Osteocyte (in vitro differentiated cells): Measurements from ENCODE around the gene LRFN2. TPM values are rescaled to one million over a fixed set of nuclear protein-coding genes. Genes with fewer than 3 reads are reported as not detected.

Source experiments
- DNase-seq: peaks from one replicate; pipeline ENCODE4 v3.0.0; 2021; ENCODE audit warnings: mixed read lengths; ENCODE audit not compliant: unreplicated experiment; ENCODE audit errors: extremely low spot score
- H3K27ac Mint-ChIP-seq: one replicate; pipeline ENCODE4 v1.8.0; 2021; ENCODE audit warnings: mild to moderate bottlenecking, mixed read lengths; ENCODE audit not compliant: unreplicated experiment
- H3K27me3 Mint-ChIP-seq: one replicate; pipeline ENCODE4 v1.8.0; 2021; ENCODE audit warnings: mixed read lengths; ENCODE audit not compliant: unreplicated experiment
- H3K36me3 Mint-ChIP-seq: one replicate; pipeline ENCODE4 v1.8.0; 2021; ENCODE audit warnings: mixed read lengths; ENCODE audit not compliant: unreplicated experiment
- H3K4me1 Mint-ChIP-seq: one replicate; pipeline ENCODE4 v1.8.0; 2021; ENCODE audit warnings: mixed read lengths; ENCODE audit not compliant: unreplicated experiment
- H3K4me3 Mint-ChIP-seq: one replicate; pipeline ENCODE4 v1.8.0; 2021; ENCODE audit warnings: mild to moderate bottlenecking, moderate library complexity, mixed read lengths; ENCODE audit not compliant: unreplicated experiment
- H3K9me3 Mint-ChIP-seq: one replicate; pipeline ENCODE4 v1.8.0; 2021; ENCODE audit warnings: mixed read lengths; ENCODE audit not compliant: unreplicated experiment
- total RNA-seq: library from RNA; stranded (reverse); gene quantifications from 2 replicates; pipeline ENCODE4 v1.2.1, GENCODE V29; 2021
- TF ChIP-seq, protein P1 (sequence below): fragments of 200-600 bp; sonication (generic); IDR thresholded peaks from 2 replicates; pipeline ENCODE4 v1.5.0; 2021; ENCODE audit warnings: antibody characterized with exemption, mild to moderate bottlenecking, moderate library complexity

The LRFN2 gene
- total RNA-seq, 1 donor from 2014 or later = not detected

DNA sequence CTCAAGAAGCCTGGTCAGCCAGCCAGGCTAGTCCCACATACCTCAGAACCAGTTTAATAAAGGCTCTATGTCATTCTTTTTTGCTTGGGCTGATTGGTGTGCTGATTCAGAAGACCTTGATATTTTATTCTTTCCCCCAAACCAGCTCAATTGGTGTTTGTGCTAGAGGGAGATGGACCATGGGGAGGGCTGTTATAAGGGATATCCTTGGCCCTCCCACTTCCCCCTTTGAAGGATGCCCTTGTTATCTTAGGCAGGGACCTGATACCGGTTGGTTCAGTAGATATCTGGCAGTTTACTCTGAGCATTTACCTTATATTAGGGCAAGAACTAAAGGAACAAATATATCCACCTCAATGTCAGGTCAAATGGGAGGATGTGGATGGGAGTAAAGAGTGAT is 207.4 kb downstream of the LRFN2 start:
- no peak overlapping the region for H3K27ac Mint-ChIP-seq
- no peak overlapping the region for H3K4me3 Mint-ChIP-seq
- H3K36me3 Mint-ChIP-seq = no peaks in the 10 kb centered on the region
- H3K4me1 Mint-ChIP-seq = no peaks in the 10 kb centered on the region
- H3K27me3 Mint-ChIP-seq = peaks cover 23% of the 10 kb centered on the region
- TF ChIP-seq, protein P1, sequence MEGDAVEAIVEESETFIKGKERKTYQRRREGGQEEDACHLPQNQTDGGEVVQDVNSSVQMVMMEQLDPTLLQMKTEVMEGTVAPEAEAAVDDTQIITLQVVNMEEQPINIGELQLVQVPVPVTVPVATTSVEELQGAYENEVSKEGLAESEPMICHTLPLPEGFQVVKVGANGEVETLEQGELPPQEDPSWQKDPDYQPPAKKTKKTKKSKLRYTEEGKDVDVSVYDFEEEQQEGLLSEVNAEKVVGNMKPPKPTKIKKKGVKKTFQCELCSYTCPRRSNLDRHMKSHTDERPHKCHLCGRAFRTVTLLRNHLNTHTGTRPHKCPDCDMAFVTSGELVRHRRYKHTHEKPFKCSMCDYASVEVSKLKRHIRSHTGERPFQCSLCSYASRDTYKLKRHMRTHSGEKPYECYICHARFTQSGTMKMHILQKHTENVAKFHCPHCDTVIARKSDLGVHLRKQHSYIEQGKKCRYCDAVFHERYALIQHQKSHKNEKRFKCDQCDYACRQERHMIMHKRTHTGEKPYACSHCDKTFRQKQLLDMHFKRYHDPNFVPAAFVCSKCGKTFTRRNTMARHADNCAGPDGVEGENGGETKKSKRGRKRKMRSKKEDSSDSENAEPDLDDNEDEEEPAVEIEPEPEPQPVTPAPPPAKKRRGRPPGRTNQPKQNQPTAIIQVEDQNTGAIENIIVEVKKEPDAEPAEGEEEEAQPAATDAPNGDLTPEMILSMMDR = no peak
- peaks cover 3% of the 10 kb centered on the region for H3K9me3 Mint-ChIP-seq
- DNase-seq = peak; percentile 23

- no peak overlapping the region for H3K27ac Mint-ChIP-seq
- no peaks in the 10 kb centered on the region for H3K4me1 Mint-ChIP-seq
- no peak overlapping the region for H3K4me3 Mint-ChIP-seq
- H3K9me3 Mint-ChIP-seq = peaks cover 3% of the 10 kb centered on the region
- TF ChIP-seq, protein P1 = no peak
- H3K27me3 Mint-ChIP-seq = peaks cover 20% of the 10 kb centered on the region
- H3K36me3 Mint-ChIP-seq = no peaks in the 10 kb centered on the region
- DNase-seq = peak; percentile 72
Measured at GRCh38 chr6:40378725-40379074, 208.5 kb downstream of the LRFN2 start.

- Mint-ChIP-seq H3K27me3 (peaks cover 20% of the 10 kb centered on the region), H3K36me3 (no peaks in the 10 kb centered on the region), H3K4me1 (no peaks in the 10 kb centered on the region), H3K9me3 (peaks cover 3% of the 10 kb centered on the region), H3K4me3 (no peak overlapping the region), H3K27ac (no peak overlapping the region)
- DNase-seq = peak; percentile 71
- TF ChIP-seq, protein P1 = no peak
Measured at GRCh38 chr6:40378071-40378724, 209.0 kb downstream of the LRFN2 start.

- no peak overlapping the region for H3K27ac Mint-ChIP-seq
- H3K36me3 Mint-ChIP-seq = no peaks in the 10 kb centered on the region
- no peaks in the 10 kb centered on the region for H3K9me3 Mint-ChIP-seq
- no peaks in the 10 kb centered on the region for H3K4me1 Mint-ChIP-seq
- TF ChIP-seq, protein P1 = no peak
- peaks cover 13% of the 10 kb centered on the region for H3K27me3 Mint-ChIP-seq
- H3K4me3 Mint-ChIP-seq = no peak overlapping the region
- DNase-seq = peak; percentile 30
Measured at GRCh38 chr6:40377173-40377806, 209.9 kb downstream of the LRFN2 start.

GRCh38 chr6:40376113-40376650 is 211.0 kb downstream of the LRFN2 start:
- H3K27ac Mint-ChIP-seq = no peak overlapping the region
- H3K4me3 Mint-ChIP-seq = no peak overlapping the region
- DNase-seq = no peak
- no peaks in the 10 kb centered on the region for H3K4me1 Mint-ChIP-seq
- TF ChIP-seq, protein P1 = no peak
- H3K9me3 Mint-ChIP-seq = no peaks in the 10 kb centered on the region
- H3K36me3 Mint-ChIP-seq = no peaks in the 10 kb centered on the region
- peaks cover 21% of the 10 kb centered on the region for H3K27me3 Mint-ChIP-seq
